GM18499 (cell line): ENCODE results near the gene XPOT.

Experiments
- ATAC-seq: cut with Tn5 transposase; IDR thresholded peaks from one replicate; pipeline ENCODE4 v1.9.1; 2021; ENCODE audit warnings: moderate number of reproducible peaks; ENCODE audit not compliant: insufficient read depth, unreplicated experiment

The XPOT gene

DNA sequence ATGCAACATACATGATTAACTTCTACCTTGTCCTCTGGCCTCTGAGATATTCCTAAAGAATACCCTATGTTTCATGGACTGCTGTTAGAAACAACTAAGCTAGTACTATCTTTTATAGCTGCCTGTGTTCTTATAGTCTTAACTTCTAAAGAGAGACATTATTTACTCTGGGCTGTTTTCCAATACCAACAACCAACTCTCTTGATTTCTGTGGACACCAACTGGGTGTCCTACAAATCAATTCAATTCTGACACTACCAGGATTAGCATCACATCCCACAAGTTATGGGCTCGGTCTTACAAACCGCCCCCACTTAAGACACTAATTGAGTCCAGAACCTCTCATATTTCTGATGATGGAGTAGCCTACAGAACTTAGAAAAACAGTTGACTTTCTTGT, 8.3 kb downstream of the XPOT start:
- no peak for ATAC-seq

DNA sequence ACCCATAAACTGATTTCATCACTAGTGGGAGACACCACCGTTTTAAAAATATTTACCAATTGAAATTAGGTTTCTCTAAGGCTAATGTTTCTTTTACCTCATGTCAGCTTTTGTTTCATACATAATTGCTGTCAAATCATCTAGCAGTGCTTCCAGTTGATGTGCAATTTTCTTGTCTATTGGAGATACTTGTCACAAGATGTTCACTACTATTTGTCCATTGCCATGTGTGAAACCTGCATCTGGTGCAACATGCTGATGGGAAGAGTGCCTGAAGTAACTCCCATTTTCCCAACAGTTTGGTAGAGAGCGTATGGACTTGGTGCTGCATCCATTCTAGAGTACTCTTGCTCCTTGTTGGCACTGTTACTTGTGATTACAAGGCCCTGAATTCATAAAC, 9.7 kb downstream of the XPOT start:
- ATAC-seq: no peak

DNA sequence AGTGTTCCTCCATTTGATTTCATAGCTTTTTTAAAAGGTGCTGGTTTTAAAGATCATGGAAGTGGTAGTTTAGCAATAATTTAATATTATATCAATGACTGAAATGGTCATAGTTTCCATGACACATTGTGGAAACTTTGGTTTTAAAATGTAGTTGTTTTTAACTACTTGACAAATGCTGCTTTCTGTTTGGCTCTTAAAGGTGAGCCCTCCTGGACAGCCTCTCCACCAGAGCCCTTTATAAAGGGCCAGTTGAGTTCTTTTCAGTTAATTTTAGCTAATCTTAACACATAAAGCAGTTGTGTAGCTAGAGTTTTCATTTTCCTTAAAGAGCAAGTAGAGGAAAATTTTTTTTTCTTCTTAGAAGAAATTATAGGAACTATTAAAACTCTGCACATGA, 14.0 kb downstream of the XPOT start:
- no peak for ATAC-seq

- no peak for ATAC-seq
These were observed 15.5 kb downstream of the XPOT start for GRCh38 chr12:64419696-64420095.

GRCh38 chr12:64427988-64428387, 23.8 kb downstream of the XPOT start:
- no peak for ATAC-seq

- ATAC-seq: no peak
These were observed 24.8 kb downstream of the XPOT start for GRCh38 chr12:64428956-64429355.

GRCh38 chr12:64430886-64431285, 26.7 kb downstream of the XPOT start:
- no peak for ATAC-seq

GRCh38 chr12:64431791-64432190, 27.6 kb downstream of the XPOT start:
- ATAC-seq: no peak

DNA sequence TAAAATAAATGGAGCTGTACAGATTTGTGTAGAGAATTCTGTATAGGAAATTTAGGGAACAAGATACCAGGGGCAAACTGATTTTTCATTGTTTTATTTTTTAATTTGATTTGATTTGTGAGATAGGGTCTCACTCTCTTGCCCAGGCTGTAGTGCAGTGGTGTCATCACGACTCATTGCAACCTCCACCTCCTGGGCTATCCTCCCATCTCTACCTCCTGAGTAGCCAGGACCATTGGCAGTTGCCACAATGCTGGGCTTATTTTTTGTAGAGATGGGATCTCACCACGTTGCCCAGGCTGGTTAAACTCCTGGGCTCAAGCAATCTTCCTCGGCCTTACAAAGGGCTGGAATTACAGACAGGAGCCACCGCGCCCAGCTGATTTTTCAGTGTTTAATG, 29.7 kb downstream of the XPOT start:
- no peak for ATAC-seq

- no peak for ATAC-seq
These were observed 35.9 kb downstream of the XPOT start for GRCh38 chr12:64440100-64440499.

- ATAC-seq: no peak
These were observed 41.3 kb downstream of the XPOT start for GRCh38 chr12:64445490-64445889.

- no peak for ATAC-seq
These were observed 42.1 kb downstream of the XPOT start for GRCh38 chr12:64446295-64446694.

DNA sequence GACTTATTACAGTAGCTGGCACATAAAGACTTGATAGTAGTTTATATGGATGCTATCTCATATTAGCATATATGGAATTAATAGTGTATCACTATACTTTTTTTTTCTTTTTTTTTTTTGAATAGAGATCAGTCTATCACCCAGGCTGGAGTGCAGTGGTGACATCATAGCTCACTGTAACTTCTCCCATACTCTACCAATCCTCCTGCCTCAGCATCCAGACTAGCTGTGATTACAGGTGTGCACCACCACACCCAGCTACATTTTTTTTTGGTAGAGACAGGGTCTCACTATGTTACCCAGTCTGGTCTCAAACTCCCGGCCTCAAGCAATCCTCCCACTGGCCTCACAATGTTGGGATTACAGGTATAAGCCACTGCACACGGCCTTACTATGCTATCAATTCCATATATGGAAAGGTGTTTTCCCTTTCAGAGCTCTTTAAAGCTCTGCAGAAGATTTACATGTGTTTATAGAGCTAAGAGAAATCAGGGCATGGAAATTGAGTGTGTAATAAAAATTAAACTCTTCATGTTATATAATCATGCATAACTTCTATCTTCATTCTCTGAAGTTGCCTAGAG, 46.0 kb downstream of the XPOT start:
- ATAC-seq: no peak

DNA sequence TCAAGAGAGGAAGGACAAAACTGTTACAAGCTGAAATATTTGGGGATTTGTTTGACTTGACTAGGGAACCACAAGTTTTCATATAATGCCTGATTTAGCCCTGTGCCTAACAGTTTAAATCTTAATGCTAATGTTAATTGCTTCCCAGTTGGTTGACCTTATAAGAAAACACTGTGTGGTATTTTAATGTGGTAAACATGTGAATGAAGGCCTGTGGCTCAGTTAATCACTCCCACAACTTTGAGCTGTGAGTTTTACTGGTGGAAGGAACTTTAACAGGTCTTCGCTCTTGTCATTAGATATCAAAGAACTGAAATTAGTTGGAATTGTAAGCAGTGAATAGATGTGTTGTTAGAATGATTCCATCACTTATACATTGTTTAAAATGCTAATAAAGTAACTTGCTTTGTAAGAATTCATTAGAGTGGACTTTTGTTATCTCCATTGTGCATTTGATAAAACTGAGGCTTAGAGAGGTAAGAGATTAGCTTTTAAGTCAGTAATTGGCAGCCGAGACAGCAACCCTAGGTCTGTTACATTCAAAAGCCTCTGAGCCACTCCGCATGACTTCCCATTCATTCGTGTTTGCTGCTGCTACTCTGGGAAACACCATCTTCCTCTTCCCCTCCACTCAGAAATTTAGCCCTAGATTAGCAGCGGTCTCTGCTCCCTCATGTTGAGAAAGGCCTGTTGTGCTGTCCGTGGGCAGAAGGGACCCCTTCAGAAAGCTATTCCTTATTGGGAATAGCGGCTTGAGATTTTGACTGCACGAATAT, 46.7 kb downstream of the XPOT start:
- no peak for ATAC-seq

- peak; percentile 62 for ATAC-seq
These were observed 47.7 kb downstream of the XPOT start, which contains the start of gene TBK1 for GRCh38 chr12:64451687-64452558. Gene TBK1 (plus strand): TSS chr12:64452120. CDS start chr12:64455871, 3,751 bp downstream.

GRCh38 chr12:64452559-64453329, 48.6 kb downstream of the XPOT start:
- ATAC-seq: no peak

DNA sequence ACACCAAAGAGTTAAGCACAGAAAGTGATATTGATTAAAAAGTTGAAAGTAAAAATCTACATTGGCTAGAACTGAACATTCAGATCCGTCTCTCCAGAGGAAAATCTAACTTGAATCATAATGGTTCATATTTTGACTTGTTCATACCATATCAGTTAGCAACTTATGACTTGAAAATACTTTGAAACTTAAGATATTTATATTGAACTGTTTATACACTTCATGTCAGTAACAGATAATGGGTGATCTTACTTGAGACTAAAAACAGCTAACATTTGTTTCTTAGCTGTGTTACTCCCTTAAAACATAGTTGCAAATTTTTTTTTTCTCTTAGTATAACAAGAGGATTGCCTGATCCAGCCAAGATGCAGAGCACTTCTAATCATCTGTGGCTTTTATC, 51.3 kb downstream of the XPOT start:
- ATAC-seq: no peak

GRCh38 chr12:64456119-64456518, 51.9 kb downstream of the XPOT start:
- ATAC-seq: no peak

- ATAC-seq: no peak
These were observed 52.8 kb downstream of the XPOT start for GRCh38 chr12:64457032-64457431.

GRCh38 chr12:64457466-64457865, 53.3 kb downstream of the XPOT start:
- no peak for ATAC-seq
